Mesenchymal stem cell (in vitro differentiated cells and primary cell): ENCODE data around the gene GPR173.

Experiments
- DNase-seq: peaks from one replicate; pipeline ENCODE4 v3.0.0-alpha.2; 2013
- H2AFZ ChIP-seq: one replicate; pipeline ENCODE4 v1.6.1; 2013; ENCODE audit warnings: low read depth, mild to moderate bottlenecking, control low read depth, inconsistent platforms, low read length, moderate library complexity
- H2AK5ac ChIP-seq: 2 replicates; pipeline ENCODE4 v1.6.1; 2013; ENCODE audit warnings: low read length, moderate library complexity, mild to moderate bottlenecking, inconsistent platforms; ENCODE audit not compliant: severe bottlenecking
- H2BK120ac ChIP-seq: one replicate; pipeline ENCODE4 v1.6.1; 2013; ENCODE audit warnings: low read depth, mild to moderate bottlenecking, inconsistent platforms, low read length, moderate library complexity
- H2BK12ac ChIP-seq, 2 experiments: one replicate each; pipeline ENCODE4 v1.6.1; 2013; ENCODE audit warnings: inconsistent platforms in 2 of 2, low read length in 2 of 2, mild to moderate bottlenecking in 2 of 2, moderate library complexity in 2 of 2, control low read depth in 1 of 2
- H2BK15ac ChIP-seq: one replicate; pipeline ENCODE4 v1.6.1; 2013; ENCODE audit warnings: mild to moderate bottlenecking, low read depth, inconsistent platforms; ENCODE audit not compliant: poor library complexity, severe bottlenecking
- H2BK5ac ChIP-seq: 2 replicates; pipeline ENCODE4 v1.6.1; 2013; ENCODE audit warnings: low read depth, mild to moderate bottlenecking, low read length, control low read depth, inconsistent platforms; ENCODE audit not compliant: poor library complexity, severe bottlenecking
- H3K14ac ChIP-seq, 2 experiments: one replicate each; pipeline ENCODE4 v1.6.1; 2013; ENCODE audit warnings: inconsistent platforms in 2 of 2, low read length in 2 of 2, control low read depth in 1 of 2, mild to moderate bottlenecking in 1 of 2, moderate library complexity in 1 of 2
- H3K18ac ChIP-seq, 2 experiments: one replicate each; pipeline ENCODE4 v1.6.1; 2013; ENCODE audit warnings: inconsistent platforms in 2 of 2, low read length in 2 of 2, control low read depth in 1 of 2, low read depth in 1 of 2, mild to moderate bottlenecking in 1 of 2
- H3K23ac ChIP-seq, 2 experiments: one replicate each; pipeline ENCODE4 v1.6.1; 2013; ENCODE audit warnings: inconsistent platforms in 2 of 2, low read length in 2 of 2, mild to moderate bottlenecking in 2 of 2, moderate library complexity in 2 of 2, control low read depth in 1 of 2
- H3K27ac ChIP-seq: 2 replicates; pipeline ENCODE4 v1.5.1; 2013; ENCODE audit warnings: mild to moderate bottlenecking, moderate library complexity, low read length, control low read depth, inconsistent platforms; ENCODE audit not compliant: poor library complexity, severe bottlenecking
- H3K27me3 ChIP-seq, 2 experiments: 2 replicates each; pipeline versions ENCODE4 v1.6.1 to v1.7.0; 2013; ENCODE audit warnings: low read length in 2 of 2, mild to moderate bottlenecking in 2 of 2, moderate library complexity in 2 of 2, control low read depth in 1 of 2, inconsistent platforms in 1 of 2; ENCODE audit not compliant: control insufficient read depth in 1 of 2, insufficient read depth in 1 of 2
- H3K36me3 ChIP-seq, 2 experiments: 2 replicates each; pipeline versions ENCODE4 v1.6.1 to v1.7.0; 2013; ENCODE audit warnings: low read length in 2 of 2, control low read depth in 1 of 2, inconsistent platforms in 1 of 2, low read depth in 1 of 2, mild to moderate bottlenecking in 1 of 2; ENCODE audit not compliant: insufficient read depth in 2 of 2, control insufficient read depth in 1 of 2
- H3K4ac ChIP-seq, 2 experiments: one replicate each; pipeline ENCODE4 v1.6.1; 2013; ENCODE audit warnings: inconsistent platforms in 2 of 2, low read length in 2 of 2, mild to moderate bottlenecking in 2 of 2, moderate library complexity in 2 of 2, control low read depth in 1 of 2, low read depth in 1 of 2
- H3K4me1 ChIP-seq: 2 replicates; pipeline ENCODE4 v1.6.1; 2013; ENCODE audit warnings: low read depth, low read length, control low read depth; ENCODE audit not compliant: control insufficient read depth, insufficient read depth
- H3K4me2 ChIP-seq: 2 replicates; pipeline ENCODE4 v1.6.1; 2013; ENCODE audit warnings: low read length, mild to moderate bottlenecking, inconsistent platforms; ENCODE audit not compliant: poor library complexity, severe bottlenecking
- H3K4me3 ChIP-seq, 2 experiments: 2 replicates each; pipeline versions ENCODE4 v1.5.1 to v1.7.0; 2013; ENCODE audit warnings: low read length in 2 of 2, mild to moderate bottlenecking in 2 of 2, control low read depth in 1 of 2, low read depth in 1 of 2; ENCODE audit not compliant: insufficient read depth in 1 of 2
- H3K79me1 ChIP-seq: replicated peaks from 2 replicates; pipeline ENCODE4 v1.6.1; 2013; ENCODE audit warnings: mild to moderate bottlenecking, control low read depth, low read length, inconsistent platforms; ENCODE audit not compliant: poor library complexity, severe bottlenecking
- H3K9ac ChIP-seq: 2 replicates; pipeline ENCODE4 v1.7.0; 2013; ENCODE audit warnings: mild to moderate bottlenecking, low read length, moderate library complexity
- H3K9me3 ChIP-seq: 2 replicates; pipeline ENCODE4 v1.7.0; 2013; ENCODE audit warnings: mild to moderate bottlenecking, low read length; ENCODE audit not compliant: control insufficient read depth
- H4K8ac ChIP-seq: one replicate; pipeline ENCODE4 v1.6.1; 2013; ENCODE audit warnings: inconsistent platforms, mild to moderate bottlenecking, low read length, moderate library complexity
- H4K91ac ChIP-seq: one replicate; pipeline ENCODE4 v1.6.1; 2013; ENCODE audit warnings: mild to moderate bottlenecking, low read length, inconsistent platforms
- WGBS: methylation state at CpG from one replicate; pipeline ENCODE4 v1.1.7; 2013; ENCODE audit warnings: mixed read lengths; 5-methylcytosine and 5-hydroxymethylcytosine counted together

Gene GPR173

GRCh38 chrX:53055244-53055849 lies 6.8 kb downstream of the GPR173 start:
- DNase-seq = no peak
- 95% methylated on average over 6 of the region's 6 CpGs for WGBS
- H4K91ac ChIP-seq = no peak overlapping the region

GRCh38 chrX:53056292-53056691 lies 7.7 kb downstream of the GPR173 start:
- Histone ChIP-seq H3K27me3 (peaks cover 0 to 25% of the 10 kb centered on the region in 2 experiments), H3K27ac (no peak overlapping the region), H2BK120ac (no peak overlapping the region), H3K36me3 (peaks cover 0 to 2% of the 10 kb centered on the region in 2 experiments), H3K23ac (no peak overlapping the region), H4K91ac (no peak overlapping the region), H2BK15ac (no peak overlapping the region), H2BK12ac (no peak overlapping the region), H3K4ac (no peak overlapping the region), H3K9me3 (no peaks in the 10 kb centered on the region), H3K4me1 (peaks cover 3% of the 10 kb centered on the region), H3K79me1 (peaks cover 3% of the 10 kb centered on the region), H3K9ac (no peak overlapping the region), H4K8ac (no peak overlapping the region), H3K14ac (no peak overlapping the region), H3K4me3 (no peak overlapping the region), H3K4me2 (no peak overlapping the region), H2AFZ (no peak overlapping the region), H3K18ac (no peak overlapping the region), H2BK5ac (no peak overlapping the region), H2AK5ac (no peak overlapping the region)
- DNase-seq = no peak
- WGBS = 82% methylated on average over 5 of the region's 5 CpGs

More at GRCh38 chrX:53055244-53055849, 6.8 kb downstream of the GPR173 start:
- Histone ChIP-seq H3K27ac (no peak overlapping the region), H2AFZ (no peak overlapping the region), H3K23ac (no peak overlapping the region), H3K4ac (no peak overlapping the region), H2BK12ac (no peak overlapping the region), H3K27me3 (peaks cover 0 to 32% of the 10 kb centered on the region in 2 experiments), H2BK15ac (no peak overlapping the region), H3K4me3 (no peak overlapping the region), H2AK5ac (no peak overlapping the region), H3K4me2 (no peak overlapping the region), H3K9ac (no peak overlapping the region), H3K18ac (no peak overlapping the region), H2BK5ac (no peak overlapping the region), H4K8ac (peak overlapping the region; percentile 64), H3K14ac (no peak overlapping the region), H3K36me3 (peaks cover 0 to 2% of the 10 kb centered on the region in 2 experiments), H3K4me1 (peaks cover 13% of the 10 kb centered on the region), H2BK120ac (no peak overlapping the region), H3K9me3 (no peaks in the 10 kb centered on the region), H3K79me1 (peaks cover 3% of the 10 kb centered on the region)

- Histone ChIP-seq H3K79me1 (peaks cover 9% of the 10 kb centered on the region), H3K4ac (no peak overlapping the region), H3K9me3 (no peaks in the 10 kb centered on the region), H3K4me2 (no peak overlapping the region), H3K18ac (no peak overlapping the region), H2BK5ac (no peak overlapping the region), H3K9ac (no peak overlapping the region), H3K27me3 (peaks cover 0 to 22% of the 10 kb centered on the region in 2 experiments), H2BK120ac (no peak overlapping the region), H3K4me1 (no peaks in the 10 kb centered on the region), H2BK15ac (no peak overlapping the region), H2BK12ac (no peak overlapping the region), H3K4me3 (no peak overlapping the region), H2AFZ (no peak overlapping the region), H4K8ac (no peak overlapping the region), H4K91ac (no peak overlapping the region), H3K27ac (no peak overlapping the region), H2AK5ac (no peak overlapping the region), H3K36me3 (peaks cover 0 to 8% of the 10 kb centered on the region in 2 experiments), H3K14ac (no peak overlapping the region), H3K23ac (no peak overlapping the region)
- WGBS = 80% methylated on average over 1 of the region's 1 CpG
- DNase-seq = no peak
Observed at GRCh38 chrX:53065104-53065503, 16.5 kb downstream of the GPR173 start.

- Histone ChIP-seq H3K27me3 (peaks cover 0 to 26% of the 10 kb centered on the region in 2 experiments), H3K79me1 (peaks cover 4% of the 10 kb centered on the region), H3K4me3 (no peak overlapping the region), H2BK120ac (no peak overlapping the region), H3K4me2 (no peak overlapping the region), H3K4ac (no peak overlapping the region), H4K8ac (no peak overlapping the region), H2AK5ac (no peak overlapping the region), H3K36me3 (peaks cover 0 to 3% of the 10 kb centered on the region in 2 experiments), H3K9me3 (no peaks in the 10 kb centered on the region), H2BK15ac (no peak overlapping the region), H2BK5ac (no peak overlapping the region), H3K23ac (no peak overlapping the region), H4K91ac (no peak overlapping the region), H3K27ac (no peak overlapping the region), H3K4me1 (peaks cover 3% of the 10 kb centered on the region), H3K18ac (no peak overlapping the region), H2BK12ac (no peak overlapping the region), H2AFZ (no peak overlapping the region), H3K14ac (no peak overlapping the region), H3K9ac (no peak overlapping the region)
- DNase-seq = no peak
- WGBS = 88% methylated on average over 8 of the region's 10 CpGs
Observed at GRCh38 chrX:53071064-53071463, 22.5 kb downstream of the GPR173 start.
